Measurements from ENCODE around the gene SS18L1. TPM values are rescaled to one million over a fixed set of nuclear protein-coding genes. Genes with fewer than 3 reads are reported as not detected.

SS18L1 gene
- polyA plus RNA-seq, 1 of the 3 experiments (the other 2 are of a cell fraction), result 10.7 TPM

DNA sequence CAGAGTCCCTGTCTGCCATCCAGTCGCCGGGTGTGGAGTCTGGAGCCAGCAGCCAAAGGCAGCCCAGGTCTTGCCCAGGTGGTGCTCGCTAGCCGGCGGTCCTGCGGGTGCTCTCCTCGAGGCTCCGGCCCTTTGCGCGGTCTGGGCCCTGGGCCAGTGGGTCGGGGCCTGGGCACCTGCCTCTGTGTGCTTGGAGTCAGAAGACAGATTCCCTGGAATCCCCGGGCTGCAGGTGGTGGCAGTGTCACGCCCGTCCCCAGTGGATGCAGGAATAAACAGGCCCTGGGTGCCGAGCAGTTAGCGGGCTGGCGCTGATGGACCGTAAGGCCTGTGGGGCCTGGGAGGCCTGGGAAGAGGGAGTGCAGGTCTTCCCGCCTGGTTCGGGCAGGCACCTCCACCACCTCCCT is 5.3 kb downstream of the SS18L1 start:
- Histone ChIP-seq H3K9me2 (no peaks in the 10 kb centered on the region), H4K20me1 (ENCODE audit: insufficient read depth) (peaks cover 89% of the 10 kb centered on the region), H3K4me1 (ENCODE audit: control insufficient read depth in 1 of 2, insufficient read depth in 2 of 2, low read depth in 1 of 2, low read length in 1 of 2) (peaks cover 0 to 13% of the 10 kb centered on the region in 2 experiments; a peak in 2 of 4 replicates), H2AFZ (ENCODE audit: low read depth) (no peak overlapping the region), H3K27me3 (ENCODE audit: insufficient read depth) (no peaks in the 10 kb centered on the region), H3F3A (replicated peaks; ENCODE audit: insufficient read depth) (no peaks in the 10 kb centered on the region), H3K79me2 (ENCODE audit: insufficient read depth) (peaks cover 94% of the 10 kb centered on the region), H3K36me3 (replicated peaks in 1 of 2; ENCODE audit: control insufficient read depth in 1 of 2, insufficient read depth in 2 of 2, low read length in 1 of 2) (peaks cover 11 to 13% of the 10 kb centered on the region in 2 experiments), H3K9me3 (no peaks in the 10 kb centered on the region), H3K4me2 (no peak overlapping the region), H3K27ac (ENCODE audit: low read depth in 2 of 2, low read length in 1 of 2) (no peak overlapping the region), H3K9ac (no peak overlapping the region), H3K4me3 (ENCODE audit: low read depth in 2 of 2, low read length in 1 of 2) (no peak overlapping the region)
- ChIA-PET POLR2A (no interaction called here), CTCF (no interaction called here)
- WGBS (ENCODE audit: low lambda C conversion rate), result 96% methylated on average over 8 of the region's 20 CpGs
- DNase-seq, result no peak
- TF ChIP-seq POLR2AphosphoS5 (IDR thresholded peaks at IDR 0.05; ENCODE audit: low read depth, low read length) (no peak), JUND (IDR thresholded peaks at IDR 0.05) (no peak), SMC3 (IDR thresholded peaks at IDR 0.05; ENCODE audit: low read depth, low read length) (no peak), RAD21 (IDR thresholded peaks at IDR 0.05; ENCODE audit: low read length) (no peak), EP300 (IDR thresholded peaks at IDR 0.05; ENCODE audit: borderline replicate concordance in 1 of 2, low read depth in 1 of 2, low read length in 1 of 2) (no peak)

DNA sequence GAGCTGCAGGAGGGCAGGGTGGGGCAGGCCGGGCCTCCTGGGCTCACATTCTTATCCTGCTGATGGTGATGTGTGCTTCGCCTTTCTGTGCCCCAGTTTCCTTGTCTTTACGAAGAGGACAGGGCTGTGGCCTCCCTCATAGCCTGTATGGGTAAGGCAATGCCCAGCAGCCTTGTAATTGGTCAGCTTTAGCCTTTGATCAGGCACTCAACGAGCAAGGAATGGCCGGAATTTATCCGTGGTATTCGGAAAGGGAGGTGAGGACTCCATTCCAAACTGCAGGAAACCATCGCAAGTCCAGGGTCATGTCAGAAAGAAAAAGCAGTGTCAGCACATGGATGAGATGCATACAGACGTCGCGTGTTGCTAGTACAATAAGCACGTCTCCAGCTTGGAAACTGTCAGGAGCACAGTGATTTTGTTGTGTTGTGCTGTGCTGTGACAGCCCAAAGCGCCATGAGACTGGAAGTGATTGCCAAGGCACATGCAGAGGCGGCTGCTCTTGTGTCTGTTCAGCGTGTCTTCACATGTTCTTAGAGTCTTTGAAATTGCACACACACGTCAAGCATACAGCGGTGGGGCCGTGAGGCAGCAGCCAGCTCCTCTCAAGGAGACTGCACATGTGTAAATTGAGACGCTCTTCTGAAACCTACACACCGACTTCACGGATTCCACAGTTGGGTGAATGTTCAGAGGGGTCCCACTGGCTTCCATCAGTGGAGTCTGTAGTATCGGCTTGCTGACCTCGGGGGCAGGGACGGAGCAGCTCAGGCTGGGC is 6.2 kb downstream of the SS18L1 start:
- Histone ChIP-seq H3K27me3 (ENCODE audit: insufficient read depth) (no peaks in the 10 kb centered on the region), H3K4me1 (ENCODE audit: control insufficient read depth in 1 of 2, insufficient read depth in 2 of 2, low read depth in 1 of 2, low read length in 1 of 2) (peaks cover 0 to 10% of the 10 kb centered on the region in 2 experiments; a peak in 2 of 4 replicates), H3K9me2 (no peaks in the 10 kb centered on the region), H3K4me3 (ENCODE audit: low read depth in 2 of 2, low read length in 1 of 2) (no peak overlapping the region), H4K20me1 (ENCODE audit: insufficient read depth) (peaks cover 89% of the 10 kb centered on the region), H2AFZ (ENCODE audit: low read depth) (no peak overlapping the region), H3K36me3 (replicated peaks in 1 of 2; ENCODE audit: control insufficient read depth in 1 of 2, insufficient read depth in 2 of 2, low read length in 1 of 2) (peaks cover 13 to 16% of the 10 kb centered on the region in 2 experiments), H3K79me2 (ENCODE audit: insufficient read depth) (peaks cover 94% of the 10 kb centered on the region), H3K9ac (no peak overlapping the region), H3K4me2 (no peak overlapping the region), H3K9me3 (no peaks in the 10 kb centered on the region), H3F3A (replicated peaks; ENCODE audit: insufficient read depth) (no peaks in the 10 kb centered on the region), H3K27ac (ENCODE audit: low read depth in 2 of 2, low read length in 1 of 2) (no peak overlapping the region)
- DNase-seq, result no peak
- CTCF ChIA-PET, result interaction anchor here (1.0 to 1.2 kb wide), 2 partner anchors 8 to 139 kb away, joined by 5 read pairs; no protein-coding TSS in a partner anchor
- WGBS (ENCODE audit: low lambda C conversion rate), result 95% methylated on average over 23 of the region's 24 CpGs
- POLR2A ChIA-PET, result no interaction called here
- TF ChIP-seq MEF2A (IDR thresholded peaks at IDR 0.05; ENCODE audit: borderline replicate concordance, low read depth) (no peak), NFIC (IDR thresholded peaks at IDR 0.05; ENCODE audit: borderline replicate concordance) (no peak), RFX5 (IDR thresholded peaks at IDR 0.05; ENCODE audit: low read length) (no peak), TCF12 (IDR thresholded peaks at IDR 0.05) (no peak), GABPA (IDR thresholded peaks at IDR 0.05; ENCODE audit: low read depth) (no peak), ELF1 (IDR thresholded peaks at IDR 0.05) (no peak), MXI1 (IDR thresholded peaks at IDR 0.05; ENCODE audit: low read depth, low read length) (no peak), POLR2AphosphoS5 (IDR thresholded peaks at IDR 0.05; ENCODE audit: low read depth, low read length) (no peak), GATA2 (CRISPR knock-in tag; IDR thresholded peaks at IDR 0.05) (no peak), FOSL2 (IDR thresholded peaks at IDR 0.05; ENCODE audit: borderline replicate concordance, low read depth) (no peak), RXRA (IDR thresholded peaks at IDR 0.05; ENCODE audit: borderline replicate concordance, low read depth) (no peak)
- TF ChIP-seq, protein P1, sequence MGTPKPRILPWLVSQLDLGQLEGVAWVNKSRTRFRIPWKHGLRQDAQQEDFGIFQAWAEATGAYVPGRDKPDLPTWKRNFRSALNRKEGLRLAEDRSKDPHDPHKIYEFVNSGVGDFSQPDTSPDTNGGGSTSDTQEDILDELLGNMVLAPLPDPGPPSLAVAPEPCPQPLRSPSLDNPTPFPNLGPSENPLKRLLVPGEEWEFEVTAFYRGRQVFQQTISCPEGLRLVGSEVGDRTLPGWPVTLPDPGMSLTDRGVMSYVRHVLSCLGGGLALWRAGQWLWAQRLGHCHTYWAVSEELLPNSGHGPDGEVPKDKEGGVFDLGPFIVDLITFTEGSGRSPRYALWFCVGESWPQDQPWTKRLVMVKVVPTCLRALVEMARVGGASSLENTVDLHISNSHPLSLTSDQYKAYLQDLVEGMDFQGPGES (IDR thresholded peaks at IDR 0.05; ENCODE audit: low read depth, low read length), result no peak
- TF ChIP-seq, protein P2, sequence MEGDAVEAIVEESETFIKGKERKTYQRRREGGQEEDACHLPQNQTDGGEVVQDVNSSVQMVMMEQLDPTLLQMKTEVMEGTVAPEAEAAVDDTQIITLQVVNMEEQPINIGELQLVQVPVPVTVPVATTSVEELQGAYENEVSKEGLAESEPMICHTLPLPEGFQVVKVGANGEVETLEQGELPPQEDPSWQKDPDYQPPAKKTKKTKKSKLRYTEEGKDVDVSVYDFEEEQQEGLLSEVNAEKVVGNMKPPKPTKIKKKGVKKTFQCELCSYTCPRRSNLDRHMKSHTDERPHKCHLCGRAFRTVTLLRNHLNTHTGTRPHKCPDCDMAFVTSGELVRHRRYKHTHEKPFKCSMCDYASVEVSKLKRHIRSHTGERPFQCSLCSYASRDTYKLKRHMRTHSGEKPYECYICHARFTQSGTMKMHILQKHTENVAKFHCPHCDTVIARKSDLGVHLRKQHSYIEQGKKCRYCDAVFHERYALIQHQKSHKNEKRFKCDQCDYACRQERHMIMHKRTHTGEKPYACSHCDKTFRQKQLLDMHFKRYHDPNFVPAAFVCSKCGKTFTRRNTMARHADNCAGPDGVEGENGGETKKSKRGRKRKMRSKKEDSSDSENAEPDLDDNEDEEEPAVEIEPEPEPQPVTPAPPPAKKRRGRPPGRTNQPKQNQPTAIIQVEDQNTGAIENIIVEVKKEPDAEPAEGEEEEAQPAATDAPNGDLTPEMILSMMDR (IDR thresholded peaks at IDR 0.05), result no peak

Measured in SK-N-SH (cell line).